HepG2 (cell line): ENCODE results near the gene ERMARD. TPM values are rescaled to one million over a fixed set of nuclear protein-coding genes. Genes with fewer than 3 reads are reported as not detected.

Experiments
- AGO1 ChIP-seq: fragments of 200-400 bp; formaldehyde crosslinking; IDR thresholded peaks from 2 replicates; pipeline ENCODE4 v1.6.1; 2017; ENCODE audit warnings: mild to moderate bottlenecking, low read depth, low read length, moderate library complexity; ENCODE audit not compliant: poor library complexity, severe bottlenecking
- ATAD3A ChIP-seq: sonication (generic); formaldehyde crosslinking; IDR thresholded peaks from 2 replicates; pipeline ENCODE4 v1.4.0; 2020; ENCODE audit warnings: missing genetic modification reagents
- ATF7-NPFF ChIP-seq: sonication (generic); formaldehyde crosslinking; IDR thresholded peaks from 2 replicates; pipeline ENCODE4 v1.8.1; 2023; ENCODE audit warnings: mild to moderate bottlenecking, low read depth, missing genetic modification reagents, moderate library complexity
- CREB3 ChIP-seq: sonication (generic); formaldehyde crosslinking; IDR thresholded peaks from 2 replicates; pipeline ENCODE4 v1.5.0; 2020; ENCODE audit warnings: missing genetic modification reagents
- MATR3 ChIP-seq: sonication (generic); formaldehyde crosslinking; IDR thresholded peaks from 2 replicates; pipeline ENCODE4 v1.4.0; 2020; ENCODE audit warnings: missing genetic modification reagents
- PCBP2 ChIP-seq: fragments of 200-400 bp; formaldehyde crosslinking; optimal IDR thresholded peaks from 2 replicates; pipeline ENCODE3; 2018; ENCODE audit warnings: low read length, low read depth; ENCODE audit not compliant: poor library complexity, severe bottlenecking
- PPARG ChIP-seq: conservative IDR thresholded peaks from 2 replicates; pipeline ENCODE4 v1.6.1; 2016; ENCODE audit warnings: missing biosample characterization, missing genetic modification reagents
- REXO4 ChIP-seq: sonication (generic); formaldehyde crosslinking; IDR thresholded peaks from 2 replicates; pipeline ENCODE4 v1.8.0; 2022; ENCODE audit warnings: missing genetic modification reagents, mild to moderate bottlenecking, borderline replicate concordance
- RFX1 ChIP-seq: fragments of 450-650 bp; IDR thresholded peaks from 2 replicates; pipeline ENCODE4 v1.6.1; 2017
- RORA ChIP-seq: sonication (generic); formaldehyde crosslinking; IDR thresholded peaks from 2 replicates; pipeline ENCODE4 v1.5.0; 2020; ENCODE audit warnings: mild to moderate bottlenecking, missing genetic modification reagents, moderate library complexity
- SALL1 ChIP-seq: sonication (generic); formaldehyde crosslinking; IDR thresholded peaks from 2 replicates; pipeline ENCODE4 v1.8.0; 2022; ENCODE audit warnings: mild to moderate bottlenecking, missing genetic modification reagents
- TEAD2 ChIP-seq: sonication (generic); formaldehyde crosslinking; IDR thresholded peaks from 2 replicates; pipeline ENCODE4 v1.9.0; 2021; ENCODE audit warnings: missing genetic modification reagents
- ZNF460 ChIP-seq: sonication (generic); formaldehyde crosslinking; IDR thresholded peaks from 2 replicates; pipeline ENCODE4 v1.5.1; 2020; ENCODE audit warnings: missing genetic modification reagents, mild to moderate bottlenecking, borderline replicate concordance
- ZNF563 ChIP-seq: sonication (generic); formaldehyde crosslinking; IDR thresholded peaks from 2 replicates; pipeline ENCODE4 v1.8.0; 2022; ENCODE audit warnings: mild to moderate bottlenecking, moderate library complexity, missing genetic modification reagents
- ZNF713 ChIP-seq: sonication (generic); formaldehyde crosslinking; IDR thresholded peaks from 2 replicates; pipeline ENCODE4 v1.4.0; 2020; ENCODE audit warnings: mild to moderate bottlenecking, missing genetic modification reagents
- ZNF792 ChIP-seq: IDR thresholded peaks from 2 replicates; pipeline ENCODE4 v1.6.1; 2016
- polyA plus RNA-seq, 8 experiments: library from polyadenylated mRNA; depleted of rRNA in 3 of 8; stranded (reverse) in 7 of 8; unstranded in 1 of 8; fragments of >200 nt; fragmentation: Illumina TruSeq in 4 of 8; extraction: Trizol in 4 of 8; gene quantifications; 2 replicates each; pipeline versions ENCODE4 v1.2.1 to v1.2.3, GENCODE V29; 2011 to 2016; ENCODE audit warnings: low read depth in 4 of 8, missing spikeins in 1 of 8, mixed read lengths in 1 of 8; ENCODE audit not compliant: insufficient read depth in 1 of 8
- total RNA-seq, 5 experiments: library from RNA; depleted of rRNA; stranded (reverse); fragments of >200 nt; fragmentation: Illumina TruSeq; extraction: Trizol; gene quantifications; 2 replicates each; pipeline ENCODE4 v1.2.3, GENCODE V29; 2016; ENCODE audit warnings: low read depth in 1 of 5
- TF ChIP-seq, protein P1 (sequence below), 2 experiments: sonication (generic) in 1 of 2; formaldehyde crosslinking in 1 of 2; IDR thresholded peaks; 2 replicates each; pipeline versions ENCODE4 v1.6.1 to v1.9.0; 2014 to 2022; ENCODE audit warnings: antibody characterized with exemption in 1 of 2, borderline replicate concordance in 1 of 2, inconsistent platforms in 1 of 2, low read depth in 1 of 2, missing genetic modification reagents in 1 of 2
- TF ChIP-seq, protein P2 (sequence below): IDR thresholded peaks from 2 replicates; pipeline ENCODE4 v1.6.1; 2016; ENCODE audit warnings: control low read depth
- TF ChIP-seq, protein P3 (sequence below): sonication (generic); formaldehyde crosslinking; IDR thresholded peaks from 2 replicates; pipeline ENCODE4 v1.4.0; 2020; ENCODE audit warnings: missing genetic modification reagents

ERMARD gene
- total and polyA plus RNA-seq, 2 of the 13 experiments (the other 11 are each of a cell fraction or from before 2014, with no cell fraction given), result 8.8 to 10.7 TPM

DNA sequence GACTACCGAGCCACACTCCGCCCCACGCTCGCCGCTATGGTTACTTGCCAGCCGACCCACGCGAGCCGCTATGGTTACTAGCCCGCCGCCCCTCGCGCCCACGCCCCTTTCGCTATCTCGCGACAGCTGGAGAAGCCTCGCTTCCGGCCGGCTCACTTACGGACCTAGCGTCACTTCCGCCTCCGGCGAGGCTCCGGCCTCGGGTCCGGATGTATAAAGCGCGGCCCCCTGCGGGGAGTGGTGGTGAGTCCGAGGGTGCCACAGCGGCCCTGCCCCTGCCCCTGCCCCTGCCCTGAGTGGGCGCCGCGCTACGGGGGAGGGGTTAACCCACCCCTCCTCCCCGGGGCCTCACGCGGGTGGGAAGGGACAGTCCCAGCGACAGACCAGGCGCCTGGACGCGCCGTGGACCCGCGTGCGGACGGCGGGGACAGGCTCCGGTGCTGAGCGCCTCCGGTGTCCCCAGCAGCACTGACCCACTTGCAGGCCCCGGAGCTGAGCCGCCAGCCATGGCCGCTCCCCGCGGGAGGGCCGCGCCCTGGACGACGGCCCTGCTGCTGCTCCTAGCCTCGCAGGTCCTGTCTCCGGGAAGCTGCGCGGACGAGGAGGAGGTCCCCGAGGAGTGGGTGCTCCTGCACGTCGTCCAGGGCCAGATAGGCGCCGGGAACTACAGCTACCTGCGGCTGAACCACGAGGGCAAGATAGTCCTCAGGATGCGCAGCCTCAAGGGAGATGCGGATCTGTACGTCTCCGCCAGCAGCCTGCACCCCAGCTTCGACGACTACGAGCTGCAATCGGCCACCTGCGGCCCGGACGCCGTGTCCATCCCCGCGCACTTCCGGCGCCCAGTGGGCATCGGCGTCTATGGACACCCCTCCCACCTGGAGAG, 49.2 kb upstream of the ERMARD start, which contains the start of the genes C6orf120 and WDR27 (continued):
- TF ChIP-seq, protein P1, sequence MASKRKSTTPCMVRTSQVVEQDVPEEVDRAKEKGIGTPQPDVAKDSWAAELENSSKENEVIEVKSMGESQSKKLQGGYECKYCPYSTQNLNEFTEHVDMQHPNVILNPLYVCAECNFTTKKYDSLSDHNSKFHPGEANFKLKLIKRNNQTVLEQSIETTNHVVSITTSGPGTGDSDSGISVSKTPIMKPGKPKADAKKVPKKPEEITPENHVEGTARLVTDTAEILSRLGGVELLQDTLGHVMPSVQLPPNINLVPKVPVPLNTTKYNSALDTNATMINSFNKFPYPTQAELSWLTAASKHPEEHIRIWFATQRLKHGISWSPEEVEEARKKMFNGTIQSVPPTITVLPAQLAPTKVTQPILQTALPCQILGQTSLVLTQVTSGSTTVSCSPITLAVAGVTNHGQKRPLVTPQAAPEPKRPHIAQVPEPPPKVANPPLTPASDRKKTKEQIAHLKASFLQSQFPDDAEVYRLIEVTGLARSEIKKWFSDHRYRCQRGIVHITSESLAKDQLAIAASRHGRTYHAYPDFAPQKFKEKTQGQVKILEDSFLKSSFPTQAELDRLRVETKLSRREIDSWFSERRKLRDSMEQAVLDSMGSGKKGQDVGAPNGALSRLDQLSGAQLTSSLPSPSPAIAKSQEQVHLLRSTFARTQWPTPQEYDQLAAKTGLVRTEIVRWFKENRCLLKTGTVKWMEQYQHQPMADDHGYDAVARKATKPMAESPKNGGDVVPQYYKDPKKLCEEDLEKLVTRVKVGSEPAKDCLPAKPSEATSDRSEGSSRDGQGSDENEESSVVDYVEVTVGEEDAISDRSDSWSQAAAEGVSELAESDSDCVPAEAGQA (IDR thresholded peaks at IDR 0.05; ENCODE audit: low read depth), result peak; percentile 88
- TF ChIP-seq, protein P1 (CRISPR knock-in tag; IDR thresholded peaks at IDR 0.05; ENCODE audit: borderline replicate concordance), result no peak; the same call in 1 of the 2 replicates
- TF ChIP-seq ATAD3A (CRISPR knock-in tag) (0 out of 2 replicates have a peak, but pooled peaks have one; percentile 2), ZNF460 (no peak; the same call in 1 of the 2 replicates), AGO1 (peak; percentile 80), ATF7-NPFF (CRISPR knock-in tag) (peak; percentile 89), SALL1 (CRISPR knock-in tag) (peak; percentile 80; the same call in 1 of the 2 replicates), PPARG (CRISPR knock-in tag) (peak; percentile 52), RORA (CRISPR knock-in tag) (no peak), RFX1 (peak; percentile 81), CREB3 (CRISPR knock-in tag) (peak; percentile 79; the same call in 1 of the 2 replicates), MATR3 (CRISPR knock-in tag) (0 out of 2 replicates have a peak, but pooled peaks have one; percentile 42), ZNF792 (CRISPR knock-in tag) (peak; percentile 90), REXO4 (CRISPR knock-in tag) (0 out of 2 replicates have a peak, but pooled peaks have one; percentile 72), ZNF563 (CRISPR knock-in tag) (no peak; the same call in 1 of the 2 replicates), PCBP2 (no peak), ZNF713 (CRISPR knock-in tag) (peak; percentile 87; the same call in 1 of the 2 replicates), TEAD2 (CRISPR knock-in tag) (no peak)
- TF ChIP-seq, protein P2, sequence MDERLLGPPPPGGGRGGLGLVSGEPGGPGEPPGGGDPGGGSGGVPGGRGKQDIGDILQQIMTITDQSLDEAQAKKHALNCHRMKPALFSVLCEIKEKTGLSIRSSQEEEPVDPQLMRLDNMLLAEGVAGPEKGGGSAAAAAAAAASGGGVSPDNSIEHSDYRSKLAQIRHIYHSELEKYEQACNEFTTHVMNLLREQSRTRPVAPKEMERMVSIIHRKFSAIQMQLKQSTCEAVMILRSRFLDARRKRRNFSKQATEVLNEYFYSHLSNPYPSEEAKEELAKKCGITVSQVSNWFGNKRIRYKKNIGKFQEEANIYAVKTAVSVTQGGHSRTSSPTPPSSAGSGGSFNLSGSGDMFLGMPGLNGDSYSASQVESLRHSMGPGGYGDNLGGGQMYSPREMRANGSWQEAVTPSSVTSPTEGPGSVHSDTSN (CRISPR knock-in tag), result no peak
- TF ChIP-seq, protein P3, sequence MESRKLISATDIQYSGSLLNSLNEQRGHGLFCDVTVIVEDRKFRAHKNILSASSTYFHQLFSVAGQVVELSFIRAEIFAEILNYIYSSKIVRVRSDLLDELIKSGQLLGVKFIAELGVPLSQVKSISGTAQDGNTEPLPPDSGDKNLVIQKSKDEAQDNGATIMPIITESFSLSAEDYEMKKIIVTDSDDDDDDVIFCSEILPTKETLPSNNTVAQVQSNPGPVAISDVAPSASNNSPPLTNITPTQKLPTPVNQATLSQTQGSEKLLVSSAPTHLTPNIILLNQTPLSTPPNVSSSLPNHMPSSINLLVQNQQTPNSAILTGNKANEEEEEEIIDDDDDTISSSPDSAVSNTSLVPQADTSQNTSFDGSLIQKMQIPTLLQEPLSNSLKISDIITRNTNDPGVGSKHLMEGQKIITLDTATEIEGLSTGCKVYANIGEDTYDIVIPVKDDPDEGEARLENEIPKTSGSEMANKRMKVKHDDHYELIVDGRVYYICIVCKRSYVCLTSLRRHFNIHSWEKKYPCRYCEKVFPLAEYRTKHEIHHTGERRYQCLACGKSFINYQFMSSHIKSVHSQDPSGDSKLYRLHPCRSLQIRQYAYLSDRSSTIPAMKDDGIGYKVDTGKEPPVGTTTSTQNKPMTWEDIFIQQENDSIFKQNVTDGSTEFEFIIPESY (CRISPR knock-in tag), result no peak; the same call in 1 of the 2 replicates
